ENCODE measurements around the gene CTDP1.

DNA sequence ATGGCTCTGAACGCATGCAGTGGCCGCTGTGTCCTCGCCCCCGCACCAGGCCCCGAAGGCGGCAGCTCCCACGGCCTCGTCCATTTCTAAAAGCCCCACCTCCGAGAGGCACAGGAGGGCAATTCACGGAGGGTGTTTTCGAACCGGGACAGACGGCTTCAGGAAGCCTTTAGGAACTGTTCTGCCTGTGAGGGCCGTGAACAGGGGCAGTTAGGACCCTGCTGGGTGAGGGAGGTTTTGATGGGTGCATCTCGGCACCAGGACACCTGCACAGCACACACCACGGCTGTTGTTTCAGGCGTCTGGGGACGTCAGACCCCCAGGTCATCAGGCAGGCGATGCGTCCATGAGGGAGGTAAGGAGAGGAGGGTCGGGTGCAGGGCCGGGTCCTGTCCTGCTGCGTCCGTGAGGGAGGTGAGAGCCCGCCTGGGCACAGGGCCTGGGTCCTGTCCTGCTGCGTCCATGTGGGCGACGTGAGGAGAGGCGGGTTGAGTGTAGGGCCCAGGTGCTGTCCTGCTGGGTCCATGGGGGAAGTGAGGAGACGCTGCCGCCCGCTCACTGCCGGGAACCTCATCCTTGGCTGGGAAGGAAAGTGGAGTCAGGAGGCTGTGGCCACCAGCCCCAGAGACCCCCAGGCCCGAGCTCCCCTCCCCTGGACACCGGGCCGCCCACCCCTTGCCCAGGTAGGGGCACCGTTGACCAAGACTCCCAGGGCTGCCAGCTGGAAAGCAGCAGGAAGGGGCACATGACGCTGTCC, 92.7 kb downstream of the CTDP1 start:
- TF ChIP-seq, protein P1, sequence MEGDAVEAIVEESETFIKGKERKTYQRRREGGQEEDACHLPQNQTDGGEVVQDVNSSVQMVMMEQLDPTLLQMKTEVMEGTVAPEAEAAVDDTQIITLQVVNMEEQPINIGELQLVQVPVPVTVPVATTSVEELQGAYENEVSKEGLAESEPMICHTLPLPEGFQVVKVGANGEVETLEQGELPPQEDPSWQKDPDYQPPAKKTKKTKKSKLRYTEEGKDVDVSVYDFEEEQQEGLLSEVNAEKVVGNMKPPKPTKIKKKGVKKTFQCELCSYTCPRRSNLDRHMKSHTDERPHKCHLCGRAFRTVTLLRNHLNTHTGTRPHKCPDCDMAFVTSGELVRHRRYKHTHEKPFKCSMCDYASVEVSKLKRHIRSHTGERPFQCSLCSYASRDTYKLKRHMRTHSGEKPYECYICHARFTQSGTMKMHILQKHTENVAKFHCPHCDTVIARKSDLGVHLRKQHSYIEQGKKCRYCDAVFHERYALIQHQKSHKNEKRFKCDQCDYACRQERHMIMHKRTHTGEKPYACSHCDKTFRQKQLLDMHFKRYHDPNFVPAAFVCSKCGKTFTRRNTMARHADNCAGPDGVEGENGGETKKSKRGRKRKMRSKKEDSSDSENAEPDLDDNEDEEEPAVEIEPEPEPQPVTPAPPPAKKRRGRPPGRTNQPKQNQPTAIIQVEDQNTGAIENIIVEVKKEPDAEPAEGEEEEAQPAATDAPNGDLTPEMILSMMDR (IDR thresholded peaks at IDR 0.05 in 4 of 5, conservative IDR thresholded peaks at IDR 0.05 in 1 of 5): no peak
- TF ChIP-seq POLR2A (IDR thresholded peaks at IDR 0.05): no peak

Data from gastrocnemius medialis (tissue), 4 donors.